ENCODE data around the gene FBXO42.

GRCh38 chr1:16293538-16293937, 58.7 kb downstream of the FBXO42 start:
- no peak for TF ChIP-seq POLR2AphosphoS5 (IDR thresholded peaks at IDR 0.05; ENCODE audit: borderline replicate concordance, low read depth, low read length)
- TF ChIP-seq FOXP2 (optimal IDR thresholded peaks at IDR 0.05; ENCODE audit: control extremely low read depth, extremely low read length, insufficient read depth): no peak
- TF ChIP-seq EZH2 (IDR thresholded peaks at IDR 0.05): no peak
